Measurements from ENCODE around the gene UBE2J2.

DNA sequence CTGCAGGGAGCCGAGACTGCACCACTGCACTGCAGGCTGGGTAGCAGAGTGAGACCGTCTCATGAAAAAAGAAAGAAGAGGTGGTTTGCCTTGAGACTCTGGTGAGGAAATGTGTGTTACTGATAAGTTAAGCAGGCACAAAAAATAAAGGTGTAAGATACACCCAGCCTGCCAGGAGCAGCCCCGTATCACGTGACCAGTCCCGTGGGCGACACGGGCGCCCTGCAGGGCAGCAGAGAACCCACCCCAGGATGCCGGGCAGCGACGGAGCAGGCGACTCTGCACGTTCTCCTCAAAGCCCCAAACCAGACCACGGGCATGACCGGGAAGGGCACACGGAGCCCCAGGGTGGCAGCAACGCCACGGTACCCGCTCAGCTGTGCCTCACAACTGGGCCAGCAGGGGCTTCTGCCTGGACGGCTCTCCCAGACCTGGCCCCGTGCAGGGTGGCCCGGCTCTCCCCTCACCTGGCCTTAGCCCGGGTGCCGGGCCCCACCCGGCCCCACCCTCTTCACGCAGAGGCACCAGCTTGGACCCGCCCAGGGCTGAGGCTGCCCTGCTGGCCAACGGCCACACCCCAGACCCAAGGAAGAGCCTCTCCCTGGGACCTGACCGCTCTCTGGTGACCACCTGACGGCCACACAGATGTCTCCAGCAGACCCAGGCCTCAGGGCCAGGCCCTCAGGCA, 51.6 kb downstream of the UBE2J2 start:
- TF ChIP-seq CHD1 (IDR thresholded peaks at IDR 0.05; ENCODE audit: low read depth, low read length) (no peak), TCF12 (IDR thresholded peaks at IDR 0.05; ENCODE audit: low read depth, low read length) (no peak), SUZ12 (IDR thresholded peaks at IDR 0.05; ENCODE audit: low read length) (no peak), HDAC2 (IDR thresholded peaks at IDR 0.05; ENCODE audit: borderline replicate concordance in 1 of 2, low read depth in 2 of 2, low read length in 2 of 2) (no peak), BRCA1 (IDR thresholded peaks at IDR 0.05; ENCODE audit: low read depth, low read length) (no peak), YY1 (IDR thresholded peaks at IDR 0.05; ENCODE audit: low read depth, low read length) (no peak), PHF8 (conservative IDR thresholded peaks at IDR 0.05; ENCODE audit: low read depth, low read length) (no peak), POLR2A (IDR thresholded peaks at IDR 0.05; ENCODE audit: control extremely low read depth in 1 of 2, low read depth in 2 of 2, low read length in 2 of 2) (no peak), RNF2 (IDR thresholded peaks at IDR 0.05; ENCODE audit: borderline replicate concordance, low read depth, low read length, missing control alignments, poor library complexity, severe bottlenecking) (no peak), CBX8 (IDR thresholded peaks at IDR 0.05; ENCODE audit: borderline replicate concordance, low read depth, low read length) (no peak)
- TF ChIP-seq, protein P1, sequence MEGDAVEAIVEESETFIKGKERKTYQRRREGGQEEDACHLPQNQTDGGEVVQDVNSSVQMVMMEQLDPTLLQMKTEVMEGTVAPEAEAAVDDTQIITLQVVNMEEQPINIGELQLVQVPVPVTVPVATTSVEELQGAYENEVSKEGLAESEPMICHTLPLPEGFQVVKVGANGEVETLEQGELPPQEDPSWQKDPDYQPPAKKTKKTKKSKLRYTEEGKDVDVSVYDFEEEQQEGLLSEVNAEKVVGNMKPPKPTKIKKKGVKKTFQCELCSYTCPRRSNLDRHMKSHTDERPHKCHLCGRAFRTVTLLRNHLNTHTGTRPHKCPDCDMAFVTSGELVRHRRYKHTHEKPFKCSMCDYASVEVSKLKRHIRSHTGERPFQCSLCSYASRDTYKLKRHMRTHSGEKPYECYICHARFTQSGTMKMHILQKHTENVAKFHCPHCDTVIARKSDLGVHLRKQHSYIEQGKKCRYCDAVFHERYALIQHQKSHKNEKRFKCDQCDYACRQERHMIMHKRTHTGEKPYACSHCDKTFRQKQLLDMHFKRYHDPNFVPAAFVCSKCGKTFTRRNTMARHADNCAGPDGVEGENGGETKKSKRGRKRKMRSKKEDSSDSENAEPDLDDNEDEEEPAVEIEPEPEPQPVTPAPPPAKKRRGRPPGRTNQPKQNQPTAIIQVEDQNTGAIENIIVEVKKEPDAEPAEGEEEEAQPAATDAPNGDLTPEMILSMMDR (IDR thresholded peaks at IDR 0.05; ENCODE audit: control extremely low read depth in 1 of 3, insufficient read depth in 1 of 3, low read depth in 1 of 3, low read length in 3 of 3): no peak

All from H1 (cell line).